ENCODE data around the gene IDH3A. TPM values are rescaled to one million over a fixed set of nuclear protein-coding genes. Genes with fewer than 3 reads are reported as not detected.

The IDH3A gene
- polyA plus RNA-seq, 6 donors from 2014 or later = 69.1 to 116 (median 76.7) TPM

DNA sequence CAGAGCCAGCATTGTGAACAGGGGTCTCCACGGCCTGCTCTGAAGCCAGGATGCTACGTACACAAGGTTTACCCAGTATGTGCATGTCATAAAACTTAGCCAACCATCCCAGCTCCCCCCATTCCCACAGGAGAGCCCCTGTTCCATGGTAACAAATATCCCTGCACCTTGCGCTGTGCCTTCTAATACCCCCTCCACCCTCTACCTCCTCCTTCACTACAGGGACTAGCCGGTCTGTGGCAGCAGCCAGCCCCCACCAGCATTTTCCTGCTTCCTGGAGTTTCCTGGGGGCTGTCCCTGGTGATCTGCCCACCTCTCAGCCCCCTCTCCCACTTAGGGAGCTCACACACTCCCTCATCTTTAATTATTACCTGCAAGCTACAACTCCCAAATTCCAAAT, 64.8 kb downstream of the IDH3A start:
- no peaks in the 10 kb centered on the region for H3K36me3 Mint-ChIP-seq
- DNase-seq = no peak
- ATAC-seq (ENCODE audit: low read depth in 2 of 2) = no peak
- no peak overlapping the region for H3K27ac Mint-ChIP-seq
- H3K4me3 Mint-ChIP-seq = no peak overlapping the region
- peaks cover 8 to 53% (median 45%) of the 10 kb centered on the region in 3 donors for H3K27me3 Mint-ChIP-seq
- H3K9me3 Mint-ChIP-seq = no peaks in the 10 kb centered on the region
- no peaks in the 10 kb centered on the region for H3K4me1 Mint-ChIP-seq

DNA sequence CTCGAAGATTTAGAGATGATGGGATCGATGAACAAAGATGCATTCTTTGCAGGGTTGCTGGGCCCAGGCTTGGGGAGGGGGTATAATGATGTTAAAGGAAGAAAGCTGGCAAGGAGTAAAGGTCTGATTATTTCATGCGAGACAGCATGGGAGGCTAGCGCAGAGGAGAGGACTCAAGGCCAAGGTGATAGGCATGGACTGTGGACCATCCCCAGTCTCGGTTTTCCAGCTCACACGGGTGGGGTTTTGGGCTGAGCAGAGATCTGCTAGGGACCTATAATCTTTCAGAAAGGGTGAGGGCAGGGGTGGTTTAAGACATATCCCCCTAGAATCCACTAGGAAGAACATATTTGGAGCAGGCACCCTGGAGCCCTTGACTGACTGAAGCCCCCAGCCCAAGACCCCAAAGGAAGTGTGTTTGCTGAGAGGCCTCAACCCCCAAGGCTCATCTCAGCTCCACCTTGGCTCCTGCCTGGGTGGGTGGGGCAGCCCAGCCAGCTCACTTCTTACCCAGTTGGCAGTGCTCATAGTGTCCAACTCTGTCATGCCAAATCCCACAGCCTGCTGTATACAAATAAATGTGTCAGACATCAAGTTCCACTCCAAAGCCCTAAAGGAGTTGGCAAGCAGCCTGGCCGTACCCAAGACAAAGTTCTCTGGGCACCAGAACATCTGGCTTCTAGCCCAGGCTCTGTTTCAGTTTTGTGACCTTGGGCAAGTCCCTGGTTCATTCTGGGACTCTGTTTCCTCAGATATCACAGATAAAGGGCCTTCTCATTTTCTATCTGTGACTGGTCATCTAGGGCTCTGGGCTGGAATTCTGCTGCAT, 67.3 kb downstream of the IDH3A start:
- peak overlapping the region in 1 of 8 donors; percentile 35 for H3K4me3 Mint-ChIP-seq
- H3K4me1 Mint-ChIP-seq = no peaks in the 10 kb centered on the region
- DNase-seq = no peak
- H3K27me3 Mint-ChIP-seq = peaks cover 3 to 51% (median 45%) of the 10 kb centered on the region in 3 donors
- H3K9me3 Mint-ChIP-seq = no peaks in the 10 kb centered on the region
- no peaks in the 10 kb centered on the region for H3K36me3 Mint-ChIP-seq
- H3K27ac Mint-ChIP-seq = no peak overlapping the region
- no peak for ATAC-seq (ENCODE audit: low read depth in 2 of 2)

DNA sequence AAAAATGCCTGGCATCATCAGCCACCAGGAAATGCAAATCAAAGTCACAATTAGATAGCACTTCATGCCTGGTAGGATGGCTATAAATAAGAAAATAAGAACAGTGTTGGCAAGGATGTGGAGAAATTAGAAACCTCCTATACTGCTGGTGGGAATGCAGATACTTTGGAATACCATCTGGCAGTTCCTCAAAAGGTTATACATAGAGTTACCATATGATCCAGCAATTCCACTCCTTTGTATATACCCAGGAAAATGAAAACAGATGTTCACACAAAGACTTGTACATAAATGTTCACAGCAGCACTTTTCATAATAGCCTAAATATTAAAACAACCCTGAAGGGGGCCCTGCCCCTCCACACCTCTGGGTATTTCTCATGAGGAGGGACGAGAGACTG, 71.6 kb downstream of the IDH3A start:
- no peak for ATAC-seq (ENCODE audit: low read depth in 2 of 2)
- Mint-ChIP-seq H3K4me1 (no peaks in the 10 kb centered on the region), H3K27me3 (peaks cover 0 to 21% (median 10%) of the 10 kb centered on the region in 3 donors), H3K36me3 (no peaks in the 10 kb centered on the region), H3K4me3 (no peak overlapping the region), H3K9me3 (peaks cover 0 to 2% (median 0%) of the 10 kb centered on the region in 7 donors), H3K27ac (no peak overlapping the region)
- DNase-seq = no peak

Other genes with a start within 250 kb of the IDH3A start
- 1 to 10 TPM; 1.7 to 5.5 (median 2.9) TPM for gene TBC1D2B, start 71.7 kb upstream of the IDH3A start, polyA plus RNA-seq (ENCODE audit: low read depth in 6 of 6)
- gene SH2D7, start 56.8 kb upstream of the IDH3A start, polyA plus RNA-seq (ENCODE audit: low read depth in 6 of 6) = not detected
- gene CIB2, start 17.9 kb upstream of the IDH3A start, polyA plus RNA-seq (ENCODE audit: low read depth in 6 of 6) = 1 to 10 TPM in 2 of 6 donors, under 1 TPM in 3, not detected in 1; 0.57 to 2.6 (median 0.82) TPM
- gene ACSBG1, start 85.2 kb downstream of the IDH3A start, polyA plus RNA-seq (ENCODE audit: low read depth in 6 of 6) = under 1 TPM in 3 of 6 donors, not detected in 3; 0.06 to 0.17 (median 0.15) TPM
- 1 to 10 TPM; 3.1 to 5.3 (median 4.3) TPM for gene DNAJA4, start 115.2 kb downstream of the IDH3A start, polyA plus RNA-seq (ENCODE audit: low read depth in 6 of 6)
- 100 to 1,000 TPM in 1 of 6 donors, 10 to 100 TPM in 5; 60.8 to 107 (median 72.6) TPM for gene SKIC8, start 150.2 kb downstream of the IDH3A start, polyA plus RNA-seq (ENCODE audit: low read depth in 6 of 6)
- gene CRABP1, start 191.0 kb downstream of the IDH3A start, polyA plus RNA-seq (ENCODE audit: low read depth in 6 of 6) = not detected